ENCODE results near the gene RNF13.
A peak's percentile ranks its signal among the peaks of the same experiment; 100 is the strongest.
"Not testable (repeated sequence)": the region's sequence is repeated elsewhere in the genome, so short reads cannot be mapped to it uniquely, and the experiment has no call there.

Gene RNF13

DNA sequence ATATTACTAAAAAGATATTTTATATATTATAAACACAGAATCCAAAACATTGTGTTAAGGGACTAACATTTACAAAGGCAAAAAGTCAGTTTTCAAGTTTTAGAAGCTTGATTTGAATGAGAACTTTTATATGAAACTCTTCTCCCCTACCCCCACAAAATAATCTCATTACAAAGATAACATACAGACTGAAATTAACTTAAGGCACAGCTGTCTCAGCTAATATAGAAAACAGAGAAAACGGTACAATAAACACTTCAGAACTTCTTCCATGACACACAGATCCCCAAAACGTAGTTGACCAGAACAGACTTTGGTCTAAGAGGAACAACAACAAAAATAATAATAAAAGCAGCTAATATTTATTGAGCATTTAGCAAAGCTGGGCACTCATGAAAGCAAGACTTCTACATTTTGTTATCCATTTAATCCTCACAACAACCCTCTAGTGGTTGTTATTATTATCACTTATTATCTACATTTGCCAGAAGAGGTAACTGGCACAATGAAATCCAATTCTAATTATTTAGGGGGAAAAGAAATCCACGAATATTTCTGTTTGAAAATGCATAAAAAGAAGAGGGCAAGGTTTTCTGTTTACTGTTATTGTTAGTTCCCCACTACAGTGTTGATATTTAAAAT, 89.6 kb downstream of the RNF13 start:
- DNase-seq = no peak

DNA sequence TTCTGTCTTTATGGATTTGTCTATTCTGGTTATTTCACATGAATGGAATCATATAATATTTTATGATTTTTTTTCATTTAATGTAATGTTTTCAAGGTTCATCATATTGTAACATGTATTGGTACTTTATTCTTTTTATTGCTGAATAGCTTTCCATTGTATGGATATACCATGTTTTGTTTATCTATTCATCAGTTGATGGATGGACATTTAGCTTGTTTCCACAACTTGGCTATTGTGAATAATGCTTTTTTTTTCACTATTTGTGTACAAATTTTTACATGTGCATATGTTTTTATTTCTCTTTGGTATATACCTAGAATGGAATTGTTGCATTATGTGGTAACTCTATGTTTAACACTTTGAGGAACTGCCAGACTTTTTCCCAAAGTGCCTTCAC, 93.0 kb downstream of the RNF13 start:
- DNase-seq = no peak

- no peak for DNase-seq
These were observed 95.5 kb downstream of the RNF13 start for GRCh38 chr3:149908424-149908957.

DNA sequence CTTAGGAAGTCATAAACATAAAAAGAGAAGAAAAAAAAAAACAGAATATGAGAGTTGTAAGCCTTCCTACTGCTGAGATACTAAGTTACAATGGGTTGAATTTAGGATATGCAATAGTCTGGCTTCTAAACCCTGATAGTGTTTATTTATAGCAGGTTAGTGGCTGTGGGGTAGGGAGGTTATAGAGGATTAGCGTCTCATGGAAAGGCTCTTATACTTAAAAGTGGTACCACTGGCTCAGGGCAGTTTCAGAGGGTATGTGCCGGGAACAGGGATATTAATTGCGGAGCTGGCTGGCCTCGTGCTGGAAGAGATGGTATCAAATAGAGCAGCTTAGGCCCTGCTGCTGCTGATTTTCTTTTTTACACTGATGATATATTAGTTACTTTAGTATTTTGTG, 96.9 kb downstream of the RNF13 start:
- no peak for DNase-seq

DNA sequence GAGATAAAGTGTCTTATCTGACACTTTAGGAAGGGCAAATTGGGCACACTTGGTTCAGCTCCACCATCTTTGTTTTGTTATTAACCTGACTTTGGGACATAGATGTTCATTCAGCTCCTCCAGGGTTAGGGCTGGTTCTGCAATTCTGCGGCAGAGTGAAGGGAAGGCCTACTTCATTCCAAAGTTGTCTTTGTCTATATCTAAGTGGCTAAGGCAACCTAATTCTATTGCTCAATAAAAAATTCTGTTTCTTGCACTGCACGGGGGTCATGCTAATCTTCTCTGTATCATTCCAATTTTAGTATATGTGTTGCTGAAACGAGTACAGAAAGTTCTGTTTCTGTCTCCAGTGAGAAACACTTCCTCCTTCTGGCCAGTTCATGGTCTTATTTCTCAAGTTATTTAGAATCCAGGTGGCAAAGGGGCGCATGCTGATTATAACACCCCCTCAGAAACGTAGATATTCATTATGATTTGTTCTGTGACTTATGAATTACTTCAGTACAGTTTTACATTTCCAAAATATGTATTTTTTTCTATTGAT, 104.2 kb downstream of the RNF13 start:
- DNase-seq = no peak

GRCh38 chr3:149919509-149919908, 106.5 kb downstream of the RNF13 start:
- DNase-seq = no peak

GRCh38 chr3:149920119-149920518, 107.1 kb downstream of the RNF13 start:
- no peak for DNase-seq

GRCh38 chr3:149933008-149933407, 120.0 kb downstream of the RNF13 start:
- no peak for DNase-seq

DNA sequence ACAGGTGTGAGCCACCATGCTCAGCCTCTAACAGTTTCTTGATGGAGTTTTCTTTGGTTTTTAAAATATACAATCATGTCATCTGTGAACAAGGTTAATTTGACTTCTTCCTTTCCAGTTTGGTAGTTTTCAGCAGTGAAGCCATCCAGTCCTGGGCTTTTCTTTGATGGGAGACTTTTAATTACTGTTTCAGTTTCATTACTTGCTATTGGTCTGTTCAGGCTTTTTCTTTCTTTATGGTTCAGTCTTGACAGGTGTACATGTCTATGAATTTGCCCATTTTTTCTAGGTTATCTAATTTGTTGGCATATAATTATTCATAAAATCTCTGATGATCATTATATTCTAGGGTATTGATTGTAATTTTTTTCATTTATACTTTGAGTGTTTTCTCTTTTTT, 120.8 kb downstream of the RNF13 start:
- DNase-seq = no peak

GRCh38 chr3:149934524-149934923, 121.5 kb downstream of the RNF13 start:
- no peak for DNase-seq

- DNase-seq = peak; percentile 56
These were observed 123.8 kb downstream of the RNF13 start for GRCh38 chr3:149936812-149937230.

GRCh38 chr3:149938392-149939055, 125.5 kb downstream of the RNF13 start:
- DNase-seq = not testable (repeated sequence)

DNA sequence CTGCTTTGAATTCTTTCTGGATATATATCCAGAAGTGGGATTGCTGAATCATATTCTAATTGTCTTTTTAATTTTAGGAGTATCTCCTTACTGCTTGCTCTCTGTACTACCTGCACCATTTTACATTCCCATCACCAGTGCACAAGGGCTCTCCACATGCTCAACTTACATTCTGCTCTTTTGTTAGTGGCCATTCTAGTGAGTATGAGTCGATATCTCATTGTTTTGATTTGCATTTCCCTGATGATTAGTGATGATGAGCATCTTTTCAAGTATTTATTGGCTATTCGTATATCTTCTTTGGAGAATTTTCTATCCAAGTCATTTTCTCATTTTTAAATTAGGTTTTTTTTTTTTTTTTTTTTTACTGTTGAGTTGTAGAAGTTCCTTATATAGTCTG, 128.2 kb downstream of the RNF13 start:
- no peak for DNase-seq

DNA sequence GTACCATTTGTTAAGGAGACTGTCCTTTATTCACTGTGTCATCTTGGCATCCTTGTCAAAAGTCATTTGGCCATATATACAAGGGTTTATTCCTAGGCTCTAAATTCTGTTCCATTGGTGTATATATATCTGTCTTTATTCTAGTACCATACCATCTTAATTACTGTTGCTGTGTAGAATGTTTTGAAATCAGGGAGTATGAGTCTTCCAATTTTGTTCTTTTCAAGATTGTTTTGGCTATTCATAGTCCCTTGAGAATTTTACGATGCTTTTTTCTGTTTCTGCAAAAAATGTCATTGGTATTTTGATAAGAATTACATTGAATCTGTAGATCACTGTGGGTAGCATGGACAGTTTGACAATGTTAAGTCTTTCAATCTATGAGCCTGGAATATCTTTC, 128.9 kb downstream of the RNF13 start:
- DNase-seq = no peak

GRCh38 chr3:149942409-149942808, 129.4 kb downstream of the RNF13 start:
- DNase-seq = no peak

GRCh38 chr3:149943966-149944365, 131.0 kb downstream of the RNF13 start:
- DNase-seq = not testable (repeated sequence)

- no peak for DNase-seq
These were observed 134.2 kb downstream of the RNF13 start for GRCh38 chr3:149947231-149947630.

DNA sequence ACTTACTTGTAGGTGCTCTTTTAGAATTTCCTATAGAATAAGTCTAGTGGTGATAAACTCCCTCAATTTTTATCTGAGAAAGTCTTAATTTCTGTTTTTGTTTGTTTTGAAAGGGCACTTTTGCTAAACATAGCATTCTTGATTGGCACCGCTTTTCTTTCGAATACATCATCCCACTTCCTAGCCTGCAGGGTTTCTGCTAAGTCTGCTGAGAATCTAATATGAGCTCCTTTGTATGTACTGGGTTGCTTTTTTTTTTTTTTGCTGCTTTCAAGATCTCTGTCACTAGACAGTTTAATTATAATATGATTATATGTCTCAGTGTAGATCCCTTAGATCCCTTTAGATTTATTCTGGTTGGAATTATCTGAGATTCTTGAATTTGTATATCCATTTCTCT, 136.2 kb downstream of the RNF13 start:
- no peak for DNase-seq

- no peak for DNase-seq
These were observed 141.8 kb downstream of the RNF13 start for GRCh38 chr3:149954812-149955211.

GRCh38 chr3:149955449-149955848, 142.4 kb downstream of the RNF13 start:
- DNase-seq = no peak

DNA sequence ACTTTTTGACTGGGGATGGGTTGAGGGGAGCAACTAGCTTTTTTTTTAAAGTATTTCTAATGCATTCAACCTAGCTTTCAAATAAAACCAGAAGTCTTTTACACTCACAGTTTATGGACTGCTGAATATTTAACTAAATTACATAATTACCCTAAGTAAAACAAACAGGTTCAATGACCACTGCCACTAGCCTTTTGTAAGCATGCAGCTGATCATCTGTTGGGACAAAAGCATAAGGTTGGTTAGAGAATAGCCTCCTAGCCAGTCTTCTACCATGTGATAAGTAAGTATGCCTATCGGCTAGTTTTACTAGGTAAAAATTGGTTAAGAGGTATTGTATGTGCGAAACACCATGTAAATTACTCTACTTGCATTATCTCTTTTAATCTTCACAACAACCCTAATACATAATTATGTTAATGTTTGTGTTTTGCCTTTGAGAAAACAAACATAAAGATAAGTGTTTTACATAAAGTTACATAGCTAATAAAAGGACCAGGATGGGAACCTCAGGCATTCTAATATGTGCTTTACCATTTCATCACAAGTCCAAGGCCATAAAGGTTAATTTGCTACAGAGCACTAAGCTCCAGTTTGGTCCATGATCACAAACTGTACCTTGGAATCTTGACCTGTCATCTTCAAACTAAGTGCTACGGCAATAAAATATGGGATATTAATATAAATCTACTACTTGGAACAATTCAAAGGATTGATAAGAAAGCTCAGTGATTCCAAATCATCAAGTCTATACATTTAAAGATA, 144.5 kb downstream of the RNF13 start:
- no peak for DNase-seq

- no peak for DNase-seq
These were observed 145.3 kb downstream of the RNF13 start for GRCh38 chr3:149958171-149958796.

- no peak for DNase-seq
These were observed 146.4 kb downstream of the RNF13 start for GRCh38 chr3:149959443-149959842.
